ENCODE results near the gene TBL1Y.

GRCh38 chrY:7039037-7039436 lies 128.5 kb downstream of the TBL1Y start:
- TF ChIP-seq CTCF (IDR thresholded peaks at IDR 0.05), result no peak
- TF ChIP-seq POLR2A (IDR thresholded peaks at IDR 0.05), result no peak
